Panc1 (cell line): Measurements from ENCODE around the gene P2RY2. TPM values are rescaled to one million over a fixed set of nuclear protein-coding genes. Genes with fewer than 3 reads are reported as not detected.
"Not testable (repeated sequence)": the region's sequence is repeated elsewhere in the genome, so short reads cannot be mapped to it uniquely, and the experiment has no call there.

Experiments used
- ATAC-seq: fragments of 200-7000 bp; cut with Tn5 transposase; 2 replicates; pipeline ENCODE4 v1.9.1; 2020; ENCODE audit warnings: mild to moderate bottlenecking, moderate library complexity
- BruUV-seq: library from RNA; stranded (reverse); fragments of 400-500 nt; replicated peaks from 2 replicates; lab custom pipeline; 2021; lab: Mats Ljungman, UMichigan
- CTCF ChIA-PET: fragments of 300-600 bp; sonication (Branson Sonifier 250); formaldehyde crosslinking; loops from one replicate; lab custom pipeline; 2022; ENCODE audit warnings: antibody characterized with exemption; lab: Charles Lee
- POLR2A ChIA-PET: fragments of 300-600 bp; sonication (Branson Sonifier 250); formaldehyde crosslinking; loops from one replicate; lab custom pipeline; 2022; ENCODE audit warnings: antibody characterized with exemption; lab: Charles Lee
- DNase-seq: peaks from one replicate; pipeline ENCODE4 v3.0.0-alpha.2; 2010; ENCODE audit warnings: low read depth, low spot score
- H3K27ac ChIP-seq: 2 replicates; pipeline ENCODE4 v1.5.1; 2011; ENCODE audit warnings: mild to moderate bottlenecking, low read length, inconsistent platforms
- H3K27me3 ChIP-seq: fragments of 200-500 bp; sonication (Bioruptor generic); 2 replicates; pipeline ENCODE4 v1.6.0; 2014; ENCODE audit warnings: low read length, inconsistent platforms; ENCODE audit not compliant: control insufficient read depth, insufficient read depth
- H3K36me3 ChIP-seq: fragments of 200-500 bp; sonication (Bioruptor generic); 2 replicates; pipeline ENCODE4 v1.5.1; 2014; ENCODE audit warnings: inconsistent platforms, mild to moderate bottlenecking, low read length, moderate library complexity; ENCODE audit not compliant: control insufficient read depth, insufficient read depth
- H3K4me1 ChIP-seq: 2 replicates; pipeline ENCODE4 v1.5.1; 2011; ENCODE audit warnings: inconsistent platforms, mild to moderate bottlenecking, low read length, moderate library complexity; ENCODE audit not compliant: control insufficient read depth, insufficient read depth
- H3K4me3 ChIP-seq, 2 experiments: 2 replicates each; pipeline ENCODE4 v1.5.1; 2011 to 2012; ENCODE audit warnings: low read depth in 2 of 2, low read length in 2 of 2, mild to moderate bottlenecking in 2 of 2, inconsistent platforms in 1 of 2, moderate library complexity in 1 of 2
- H3K9me3 ChIP-seq: fragments of 200-500 bp; sonication (Bioruptor generic); 2 replicates; pipeline ENCODE4 v1.5.1; 2014; ENCODE audit warnings: low read depth, mild to moderate bottlenecking, inconsistent platforms, low read length, moderate library complexity; ENCODE audit not compliant: control insufficient read depth, insufficient read depth
- CTCF ChIP-seq: fragments of 450-650 bp; IDR thresholded peaks from 2 replicates; pipeline ENCODE4 v1.5.1; 2017; ENCODE audit warnings: mild to moderate bottlenecking
- POLR2AphosphoS5 ChIP-seq: IDR thresholded peaks from 2 replicates; pipeline ENCODE4 v1.6.1; 2012; ENCODE audit warnings: mild to moderate bottlenecking, low read depth, low read length, moderate library complexity
- REST ChIP-seq, 2 experiments: IDR thresholded peaks; 2 replicates each; pipeline ENCODE4 v1.6.1; 2011 to 2012; ENCODE audit warnings: low read depth in 2 of 2, control low read depth in 1 of 2, low read length in 1 of 2, mild to moderate bottlenecking in 1 of 2, moderate library complexity in 1 of 2; ENCODE audit not compliant: insufficient read depth in 1 of 2
- SIN3A ChIP-seq: IDR thresholded peaks from 2 replicates; pipeline ENCODE4 v1.6.1; 2012; ENCODE audit warnings: low read depth, mild to moderate bottlenecking, low read length, moderate library complexity, borderline replicate concordance; ENCODE audit not compliant: insufficient read depth
- TCF7L2 ChIP-seq: IDR thresholded peaks from 2 replicates; pipeline ENCODE4 v1.6.1; 2011; ENCODE audit warnings: mild to moderate bottlenecking, low read depth, low read length, inconsistent platforms
- in situ Hi-C: cut with HindIII; loops from 2 replicates; pipeline ENCODE4 v1.10.0; 2016; ENCODE audit warnings: low sequenced_read_pairs, low pct_unique_long_range_greater_than_20kb
- intact Hi-C: fragments of 100-400 bp; cut with micrococcal nuclease; formaldehyde crosslinking; loops from one replicate; pipeline ENCODE4 v1.10.0; 2022; ENCODE audit not compliant: unreplicated experiment
- total RNA-seq: library from RNA; stranded (reverse); gene quantifications from one replicate; pipeline ENCODE4 v1.2.1, GENCODE V29; 2021; ENCODE audit not compliant: unreplicated experiment

The P2RY2 gene
- total RNA-seq, 1 experiment from 2014 or later = 2.4 TPM

- Histone ChIP-seq H3K9me3 (no peaks in the 10 kb centered on the region), H3K36me3 (no peaks in the 10 kb centered on the region), H3K4me3 (no peak overlapping the region), H3K27ac (no peak overlapping the region), H3K4me1 (no peaks in the 10 kb centered on the region), H3K27me3 (no peaks in the 10 kb centered on the region; the same call in none of the 2 replicates)
- in situ Hi-C loops (no loop called here), intact Hi-C loops (no loop called here)
- POLR2A ChIA-PET = no interaction called here
- TF ChIP-seq REST (IDR thresholded peaks at IDR 0.05; ENCODE audit: insufficient read depth in 1 of 2, low read depth in 2 of 2, low read length in 1 of 2) (no peak), CTCF (no peak), TCF7L2 (no peak), POLR2AphosphoS5 (no peak), SIN3A (no peak)
- DNase-seq = no peak
- CTCF ChIA-PET = no interaction called here
- no TSS peak for BruUV-seq
- ATAC-seq = no peak
Observed at GRCh38 chr11:73196576-73196975, 21.5 kb upstream of the P2RY2 start.

GRCh38 chr11:73197348-73197747 lies 20.7 kb upstream of the P2RY2 start:
- BruUV-seq = no TSS peak
- no peak for ATAC-seq
- POLR2A ChIA-PET = interaction anchor here (0.7 kb wide), 1 partner anchor 10 kb away, joined by 7 read pairs; no protein-coding TSS in a partner anchor
- Histone ChIP-seq H3K27me3 (no peaks in the 10 kb centered on the region; the same call in none of the 2 replicates), H3K9me3 (no peaks in the 10 kb centered on the region), H3K27ac (no peak overlapping the region), H3K4me3 (no peak overlapping the region), H3K4me1 (no peaks in the 10 kb centered on the region), H3K36me3 (no peaks in the 10 kb centered on the region)
- in situ Hi-C loops = no loop called here
- TF ChIP-seq CTCF (no peak), REST (IDR thresholded peaks at IDR 0.05; ENCODE audit: insufficient read depth in 1 of 2, low read depth in 2 of 2, low read length in 1 of 2) (no peak), TCF7L2 (no peak), SIN3A (no peak), POLR2AphosphoS5 (no peak)
- CTCF ChIA-PET = no interaction called here
- no peak for DNase-seq
- intact Hi-C loops = no loop called here

GRCh38 chr11:73197787-73198186 lies 20.3 kb upstream of the P2RY2 start:
- CTCF ChIA-PET, H3K27ac ChIP-seq, in situ Hi-C loops, H3K9me3 ChIP-seq, DNase-seq, H3K4me1 ChIP-seq, BruUV-seq, intact Hi-C loops, H3K4me3 ChIP-seq, H3K36me3 ChIP-seq, H3K27me3 ChIP-seq, ATAC-seq: not testable (repeated sequence)
- POLR2A ChIA-PET = interaction anchor here (0.7 kb wide), 1 partner anchor 11 kb away, joined by 7 read pairs; no protein-coding TSS in a partner anchor
